CD4-positive, alpha-beta T cell treated with Interleukin-21 for 1 hour (primary cell): Measurements from ENCODE around the gene SSX1.
"Not testable (repeated sequence)": the region's sequence is repeated elsewhere in the genome, so short reads cannot be mapped to it uniquely, and the experiment has no call there.

Experiments used
- DNase-seq: peaks from one replicate; pipeline ENCODE4 v3.0.0-alpha.2; 2020

The SSX1 gene, protein sequence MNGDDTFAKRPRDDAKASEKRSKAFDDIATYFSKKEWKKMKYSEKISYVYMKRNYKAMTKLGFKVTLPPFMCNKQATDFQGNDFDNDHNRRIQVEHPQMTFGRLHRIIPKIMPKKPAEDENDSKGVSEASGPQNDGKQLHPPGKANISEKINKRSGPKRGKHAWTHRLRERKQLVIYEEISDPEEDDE

GRCh38 chrX:48255062-48255796 is at the start of gene SSX1:
SSX1 (plus strand) TSS chrX:48255392; CDS start chrX:48257242, 1,850 bp downstream.
- not testable (repeated sequence) for DNase-seq

- DNase-seq = not testable (repeated sequence)
These were observed 40.9 kb upstream of the SSX1 start for GRCh38 chrX:48214341-48214740.

- not testable (repeated sequence) for DNase-seq
These were observed 31.0 kb upstream of the SSX1 start for GRCh38 chrX:48224196-48224595.

GRCh38 chrX:48252945-48253344 is 2.2 kb upstream of the SSX1 start:
- not testable (repeated sequence) for DNase-seq

DNA sequence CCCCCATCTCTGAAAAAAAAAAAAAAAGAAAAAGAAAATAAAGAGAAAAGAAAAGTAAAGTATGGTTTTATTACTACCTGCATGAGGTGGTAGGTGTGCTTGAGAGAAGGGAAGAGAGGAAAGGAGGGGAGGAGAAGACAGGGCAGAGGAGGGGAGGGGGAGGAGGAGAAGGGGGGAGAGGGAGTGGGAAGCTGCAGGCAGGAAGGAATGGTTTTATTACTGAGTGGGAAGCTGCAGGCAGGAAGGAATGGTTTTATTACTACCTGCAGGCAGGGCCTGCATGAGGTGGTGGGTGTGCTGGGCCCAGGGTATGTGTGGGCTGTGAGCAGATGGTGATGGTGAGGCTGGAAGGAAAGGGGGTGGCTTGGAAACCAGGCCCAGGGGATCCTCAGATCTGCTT is 19.2 kb downstream of the SSX1 start:
- DNase-seq = not testable (repeated sequence)

- DNase-seq = no peak
These were observed 23.8 kb downstream of the SSX1 start for GRCh38 chrX:48278958-48279357.

GRCh38 chrX:48280729-48281128 is 25.5 kb downstream of the SSX1 start:
- DNase-seq = not testable (repeated sequence)

GRCh38 chrX:48306175-48306574 is 51.0 kb downstream of the SSX1 start:
- no peak for DNase-seq

DNA sequence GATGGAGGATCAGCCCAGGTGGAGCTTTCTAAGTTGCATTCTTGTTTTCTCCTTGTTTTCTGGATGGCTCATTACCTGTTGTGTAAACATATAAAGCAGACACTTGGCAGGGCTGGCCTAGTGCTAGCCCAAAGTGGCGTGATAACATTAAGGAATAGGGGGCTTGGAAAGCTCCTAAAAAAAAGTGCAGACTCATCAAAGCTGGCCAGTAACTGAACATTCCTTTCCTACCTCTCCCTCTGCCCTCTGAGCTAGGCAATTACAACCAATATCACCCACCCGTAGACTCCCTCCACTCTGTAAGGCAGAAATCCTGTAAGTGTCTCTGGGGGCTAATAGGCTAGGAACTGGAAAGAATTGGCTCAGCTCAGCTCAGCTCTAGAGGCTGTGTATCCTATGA is 58.8 kb downstream of the SSX1 start:
- DNase-seq = not testable (repeated sequence)
